ENCODE data around the gene UBR4.

UBR4 gene

DNA sequence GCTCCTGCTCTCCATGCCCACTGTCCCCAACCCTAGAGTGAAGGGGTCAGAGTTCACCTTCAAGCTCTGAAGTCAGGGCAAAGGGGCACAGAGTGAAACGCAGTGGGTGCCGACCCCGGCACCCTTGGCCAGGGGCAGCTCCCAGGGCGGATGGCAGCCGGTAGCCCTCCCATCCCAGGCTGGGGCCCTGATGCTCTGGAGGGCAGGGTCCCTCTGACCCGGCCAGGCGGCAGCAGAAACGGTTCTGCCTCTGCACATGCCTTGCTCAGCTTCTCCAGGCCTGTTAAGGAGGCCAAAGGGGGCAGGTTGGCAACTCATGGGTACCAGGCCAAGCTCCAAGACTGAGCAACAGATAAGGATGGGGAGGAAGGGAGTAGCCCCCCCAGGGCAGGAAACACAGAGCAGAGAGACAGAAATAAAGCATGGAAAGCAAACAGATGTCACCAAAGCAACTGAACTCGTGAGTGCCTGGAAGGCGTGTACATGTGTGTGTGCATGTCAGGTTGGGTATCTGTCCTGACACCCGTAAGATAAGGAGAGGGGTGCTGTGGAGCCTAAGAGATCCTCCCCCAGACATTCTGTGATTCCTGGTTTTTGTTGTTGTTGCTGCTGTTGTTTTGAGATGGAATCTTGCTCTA lies 141.3 kb downstream of the UBR4 start:
- no peak for DNase-seq

DNA sequence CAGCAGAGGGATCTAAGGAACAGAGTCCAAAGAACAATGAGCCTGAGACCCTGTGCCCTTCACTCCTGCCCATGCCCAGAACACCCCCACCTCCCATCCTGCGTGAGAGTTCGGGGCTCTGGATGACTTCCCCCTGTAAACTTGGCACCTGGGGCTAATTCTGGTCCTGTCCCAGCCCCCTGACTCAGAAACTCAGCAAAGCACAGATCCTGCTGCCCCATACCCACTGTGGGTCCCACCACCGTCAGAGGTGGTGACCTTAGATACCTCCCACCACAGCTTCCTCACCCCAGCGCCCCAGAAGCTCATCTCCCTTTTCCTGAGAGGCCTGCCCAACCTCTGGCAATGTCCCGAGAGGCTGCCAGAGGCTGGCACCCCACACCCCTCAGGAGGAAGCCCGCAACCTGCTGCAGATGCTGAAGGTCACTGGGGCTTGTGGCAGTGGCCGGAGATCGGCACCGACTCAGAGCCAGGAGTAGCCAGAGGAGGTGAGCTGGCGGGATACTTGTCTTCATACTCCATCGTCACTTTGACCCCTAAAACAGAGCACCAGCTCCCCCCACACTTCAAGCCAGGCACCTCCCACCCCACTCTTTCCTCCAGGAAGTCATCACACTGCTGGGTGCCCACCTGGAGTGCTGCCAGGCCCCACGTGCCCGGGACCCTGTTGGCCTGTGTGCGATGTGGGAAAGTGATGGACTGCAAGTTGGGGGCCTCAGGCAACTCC lies 142.0 kb downstream of the UBR4 start:
- no peak for DNase-seq

DNA sequence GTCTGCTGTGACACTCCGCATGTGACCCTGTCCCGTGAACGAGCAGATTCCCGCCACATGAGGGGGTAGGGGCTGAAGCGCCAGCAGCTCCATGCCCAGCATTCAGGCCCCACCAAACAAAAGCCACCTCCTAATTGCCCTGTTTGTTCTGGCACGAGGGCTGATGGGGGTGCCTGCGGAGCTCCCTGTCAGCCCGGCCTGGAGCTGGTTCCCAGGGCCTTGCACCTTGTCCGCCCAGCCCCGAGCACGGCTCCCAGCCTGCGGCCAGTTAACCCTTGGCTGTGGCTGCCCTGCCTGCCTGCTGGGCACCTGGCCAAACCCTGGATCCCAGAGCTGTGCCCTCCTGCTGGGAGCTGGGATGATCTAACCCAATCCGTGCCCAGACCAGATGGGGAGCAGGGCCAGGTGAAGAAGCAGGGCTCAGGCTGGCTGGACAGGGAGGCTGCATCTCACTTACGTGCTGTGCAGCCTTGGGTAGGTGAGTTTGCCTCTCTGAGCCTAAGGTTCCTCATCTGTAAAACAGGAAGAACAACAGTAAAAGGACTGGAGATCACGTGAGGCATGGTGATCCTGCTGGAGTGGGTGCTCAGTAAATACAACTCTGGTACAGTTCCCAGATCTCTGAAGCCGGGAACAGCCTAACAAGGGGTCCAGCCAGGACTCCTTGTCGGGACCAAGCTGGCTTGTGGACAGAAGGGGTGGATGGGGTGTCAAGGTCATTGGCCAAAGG lies 142.7 kb downstream of the UBR4 start:
- DNase-seq, result no peak

DNA sequence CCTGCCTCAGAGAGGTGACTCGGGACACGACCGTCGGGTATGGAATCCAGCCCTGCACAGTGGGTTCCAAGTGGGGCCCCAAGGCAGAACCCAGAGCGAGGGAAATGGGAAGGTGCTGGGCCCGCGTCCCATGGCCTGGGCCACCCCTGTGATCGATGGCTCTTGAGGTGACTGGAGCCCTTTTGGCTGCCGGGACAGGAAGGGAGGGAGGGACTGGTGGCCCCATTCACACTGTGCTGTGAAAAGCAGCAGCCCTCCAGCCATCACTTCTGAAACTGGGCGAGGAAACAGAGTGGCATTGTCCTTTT lies 143.2 kb downstream of the UBR4 start:
- no peak for DNase-seq

DNA sequence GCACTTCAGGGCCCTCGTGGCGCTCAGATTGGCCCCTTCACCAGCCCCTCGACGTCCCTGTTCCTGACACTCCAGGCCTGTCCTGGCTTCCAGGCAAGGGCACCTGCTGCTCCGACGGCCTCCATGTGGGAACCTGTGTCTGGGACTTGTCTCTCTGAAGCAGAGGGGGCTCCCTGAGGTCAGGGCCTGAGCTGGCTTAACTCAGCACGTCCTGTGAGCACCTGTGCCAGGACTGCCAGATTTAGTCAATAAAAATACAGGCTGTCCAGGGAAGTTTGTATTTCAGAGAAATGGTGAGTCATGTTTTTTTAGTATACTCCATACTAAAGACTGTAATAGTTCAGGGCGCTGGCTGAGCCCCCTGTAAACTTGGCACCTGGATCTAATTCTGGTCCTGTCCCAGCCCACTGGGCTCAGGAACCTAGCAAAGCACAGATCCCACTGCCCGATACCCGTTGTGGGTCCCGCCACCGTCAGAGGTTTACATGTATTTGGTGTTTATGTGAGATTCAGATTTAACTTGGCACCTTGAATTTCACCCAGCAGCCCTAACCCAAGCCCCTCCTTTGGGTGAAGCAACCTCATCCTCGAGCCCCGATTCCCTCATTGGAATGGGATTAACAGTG lies 143.7 kb downstream of the UBR4 start:
- DNase-seq, result no peak

DNA sequence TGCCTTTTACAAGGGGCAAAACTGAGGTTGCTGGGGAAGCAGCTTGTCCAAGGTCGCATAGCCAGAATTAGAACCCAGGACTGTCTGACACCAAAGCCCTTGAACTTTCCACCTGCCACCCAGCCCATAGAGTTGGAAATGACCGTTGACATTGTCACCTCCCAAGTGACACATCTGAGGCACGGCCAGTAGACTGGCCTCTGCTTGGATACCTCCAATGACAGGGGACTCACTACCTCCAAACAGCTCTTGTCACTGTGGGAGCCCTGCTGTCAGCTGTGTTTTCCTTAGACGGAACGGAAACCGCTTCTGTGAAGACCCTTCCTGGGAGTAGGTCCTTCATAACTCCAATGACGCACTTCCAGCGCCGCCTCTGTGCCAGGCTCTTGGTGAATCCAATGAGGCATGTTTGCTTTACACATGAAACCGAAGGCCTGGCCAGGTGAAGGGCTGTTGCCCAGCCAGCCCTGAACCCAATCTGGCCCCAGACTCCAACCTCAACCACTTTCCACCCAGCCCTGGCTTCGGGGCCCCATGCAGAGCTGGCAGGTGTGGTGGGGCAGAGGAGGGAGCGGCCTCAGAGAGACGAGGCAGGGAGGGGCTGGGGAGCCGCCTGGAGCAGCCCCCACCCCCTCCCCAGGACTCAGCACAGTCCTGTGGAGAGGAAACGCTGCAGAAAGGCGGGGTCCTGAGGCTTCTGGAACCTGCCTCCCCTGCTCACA lies 144.4 kb downstream of the UBR4 start:
- DNase-seq, result no peak

DNA sequence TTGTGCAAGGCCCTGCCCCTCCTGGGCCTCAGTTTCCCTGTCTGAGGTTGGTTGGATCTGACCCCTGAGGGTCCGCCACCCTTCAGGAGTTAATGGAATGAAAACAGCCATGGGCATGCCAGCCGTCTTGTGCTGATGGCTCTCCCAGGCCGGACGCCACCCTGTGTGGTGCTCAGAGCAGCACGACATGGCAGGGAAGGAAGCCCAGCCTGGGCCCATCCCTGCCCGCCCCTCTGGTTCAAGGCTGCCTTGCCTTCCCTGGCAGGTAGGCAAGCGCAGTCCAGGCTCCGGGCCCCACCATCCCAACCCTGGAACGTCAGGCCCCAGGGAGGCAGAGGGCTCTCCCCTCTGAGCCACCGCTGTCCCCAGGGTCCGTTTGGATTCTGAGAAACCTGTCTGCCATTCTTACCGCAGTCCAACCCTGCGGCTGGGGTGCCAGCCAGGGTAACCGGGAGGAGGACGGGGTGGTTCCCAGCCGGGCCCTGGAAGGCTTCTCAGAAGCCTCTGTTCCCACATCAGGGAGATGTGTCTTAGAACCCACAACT lies 145.1 kb downstream of the UBR4 start:
- DNase-seq, result no peak

DNA sequence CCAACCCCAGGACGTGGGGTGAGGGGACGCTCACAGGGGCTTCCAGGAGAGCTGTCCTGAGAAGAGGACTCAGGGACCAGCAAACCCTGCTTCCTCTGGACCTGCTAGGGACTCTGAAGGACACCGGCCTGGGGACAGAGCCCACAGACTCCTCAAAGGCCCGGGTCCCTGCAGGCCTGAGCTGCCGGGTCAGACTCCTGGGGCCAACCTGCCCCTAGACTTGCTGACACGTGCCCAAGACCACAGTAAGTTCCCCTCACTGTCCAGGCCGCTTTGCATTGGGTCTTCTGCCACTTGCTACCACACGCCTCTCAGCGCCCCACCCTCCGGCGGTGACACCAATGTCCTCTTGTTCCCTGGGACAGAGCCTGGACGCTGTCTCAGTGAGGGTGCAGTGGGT lies 146.9 kb downstream of the UBR4 start:
- DNase-seq, result no peak

DNA sequence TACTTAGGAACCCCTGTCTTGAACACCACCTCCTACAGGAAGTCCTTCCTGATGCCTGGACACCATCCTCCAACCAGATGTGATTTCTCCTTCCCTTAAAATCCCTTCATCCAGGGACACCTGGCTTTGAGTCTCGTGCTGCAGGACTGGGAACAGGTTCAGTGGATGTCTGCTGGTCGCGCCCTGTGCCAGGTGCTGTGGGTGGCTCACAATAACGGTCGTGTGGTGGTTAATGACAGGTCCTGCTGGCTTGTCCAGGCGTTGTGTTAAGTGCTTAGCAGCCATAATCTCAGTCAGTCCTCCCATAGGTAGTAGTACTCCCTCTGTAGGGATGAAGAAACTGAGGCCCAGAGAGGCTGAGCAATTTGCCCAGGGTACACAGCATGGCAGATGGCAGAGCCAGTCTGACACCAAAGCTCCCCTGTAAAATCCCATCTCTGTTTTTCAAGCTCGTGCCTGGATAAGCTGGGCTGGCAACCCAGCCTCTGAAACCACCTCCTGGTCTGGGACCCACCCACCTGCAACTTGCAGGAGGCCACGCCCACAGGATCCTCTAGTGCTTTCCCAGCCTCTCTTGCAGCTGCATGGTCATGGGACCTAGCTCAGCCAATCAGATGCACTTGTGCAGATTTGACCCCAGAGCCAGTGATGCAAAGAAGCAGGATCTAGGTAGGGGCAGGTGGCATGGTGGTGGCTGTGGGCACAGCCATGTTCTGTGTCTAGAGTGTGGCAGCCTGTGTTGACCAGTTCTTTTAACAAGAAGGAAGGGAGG lies 147.6 kb downstream of the UBR4 start:
- no peak for DNase-seq

DNA sequence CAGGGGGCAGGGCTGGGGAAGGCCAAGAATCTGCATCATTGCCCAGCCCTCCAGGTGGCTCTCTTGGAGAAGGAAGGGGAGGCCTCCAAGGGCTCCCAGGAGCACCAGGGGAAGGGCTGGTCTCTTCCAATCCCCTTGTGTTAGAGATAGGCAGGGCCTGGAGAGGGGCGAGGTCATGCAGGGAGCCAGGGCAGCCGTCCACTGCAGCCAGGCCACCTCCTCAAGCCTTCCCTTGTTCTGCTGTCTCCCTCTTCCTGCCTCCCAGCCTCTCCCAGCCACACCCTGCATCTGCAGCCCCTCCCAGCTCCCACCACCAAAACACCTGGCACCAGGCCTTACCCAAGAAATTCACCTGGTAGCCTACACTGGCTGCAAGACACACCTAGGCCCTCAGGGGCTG lies 148.3 kb downstream of the UBR4 start:
- DNase-seq, result no peak

DNA sequence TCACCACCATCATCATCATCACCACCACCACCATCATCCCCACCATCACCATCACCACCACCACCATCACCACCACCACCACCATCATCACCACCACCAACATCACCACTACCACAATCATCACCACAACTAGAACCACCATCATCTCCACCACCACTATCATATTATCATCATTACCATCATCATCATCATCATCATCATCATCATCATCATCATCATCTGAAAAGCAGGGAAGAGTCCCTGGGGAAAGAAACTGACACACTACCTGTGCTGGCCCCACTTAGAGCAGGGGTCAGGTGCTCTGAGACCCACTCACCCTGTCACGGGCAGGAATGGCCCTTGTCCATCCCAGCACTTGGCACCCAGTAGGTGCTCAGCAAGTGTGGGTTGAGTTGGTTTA lies 148.7 kb downstream of the UBR4 start:
- DNase-seq, result no peak

DNA sequence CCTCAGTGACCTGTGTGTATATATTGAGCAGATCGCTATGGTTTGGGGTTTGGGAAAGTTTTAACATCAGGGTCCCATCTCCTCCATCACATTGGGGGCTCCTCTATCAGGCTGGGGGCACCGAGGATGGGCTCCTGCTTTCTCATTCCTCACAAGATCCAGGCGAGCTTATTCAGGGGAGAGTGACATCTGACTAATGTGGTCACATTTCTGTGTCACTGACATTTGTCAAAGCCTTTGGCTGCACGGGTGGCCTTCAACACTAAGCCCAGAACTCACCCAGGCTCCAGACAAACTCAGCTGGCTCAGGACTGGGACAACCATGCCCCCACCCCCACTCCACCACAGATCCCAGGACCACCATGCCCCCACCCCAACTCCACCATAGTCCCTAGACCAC lies 150.3 kb downstream of the UBR4 start:
- DNase-seq, result no peak

DNA sequence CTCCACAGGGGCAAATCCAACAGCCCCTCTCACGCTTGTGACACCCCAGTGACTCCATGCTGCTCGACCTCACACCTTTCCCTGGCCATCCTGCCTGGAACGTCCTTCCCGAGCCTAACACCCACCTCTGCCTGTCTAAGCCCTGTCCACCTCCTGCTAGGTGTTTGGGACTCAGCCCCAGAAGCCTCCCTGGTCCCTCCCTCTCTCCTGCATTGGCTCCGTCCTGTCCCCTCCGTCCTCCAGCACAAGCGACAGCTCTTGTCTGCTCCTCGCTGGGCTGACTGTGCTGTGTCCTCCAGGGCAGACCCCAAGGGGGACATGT lies 151.6 kb downstream of the UBR4 start:
- DNase-seq, result no peak

DNA sequence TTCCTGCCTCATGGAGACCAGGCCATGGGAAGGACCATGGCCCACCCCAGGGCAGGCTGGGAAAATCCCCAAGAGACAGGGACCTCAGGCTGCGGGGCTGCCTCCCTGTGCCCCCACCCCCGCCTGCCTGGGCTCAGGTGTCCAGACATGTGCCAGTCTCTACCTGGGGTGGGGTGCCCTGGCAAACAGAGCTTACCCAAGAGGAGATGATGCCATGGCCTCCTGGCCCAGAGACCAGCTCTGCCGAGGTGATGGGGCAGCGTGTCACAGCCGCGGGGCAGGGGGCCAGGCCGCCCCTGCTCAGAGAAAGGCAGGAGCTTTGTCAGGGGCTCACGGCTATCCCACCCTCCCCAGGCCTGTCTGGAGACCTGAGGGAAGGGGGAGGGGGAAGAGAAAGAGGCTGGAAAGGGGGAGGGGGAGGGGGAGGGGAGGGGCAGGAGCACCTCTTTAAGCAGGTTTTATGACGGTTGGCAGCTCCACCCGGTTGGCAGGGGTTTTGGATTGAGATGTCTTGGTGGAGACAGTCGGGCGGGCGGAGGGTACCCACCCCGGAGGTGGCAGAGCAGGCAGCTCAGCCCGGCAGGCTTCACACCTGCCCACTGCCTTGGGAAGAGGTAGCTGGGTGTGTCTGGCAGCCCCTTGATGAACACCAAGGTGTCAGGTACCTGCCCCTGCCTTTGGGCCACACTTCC lies 152.1 kb downstream of the UBR4 start:
- DNase-seq, result no peak

DNA sequence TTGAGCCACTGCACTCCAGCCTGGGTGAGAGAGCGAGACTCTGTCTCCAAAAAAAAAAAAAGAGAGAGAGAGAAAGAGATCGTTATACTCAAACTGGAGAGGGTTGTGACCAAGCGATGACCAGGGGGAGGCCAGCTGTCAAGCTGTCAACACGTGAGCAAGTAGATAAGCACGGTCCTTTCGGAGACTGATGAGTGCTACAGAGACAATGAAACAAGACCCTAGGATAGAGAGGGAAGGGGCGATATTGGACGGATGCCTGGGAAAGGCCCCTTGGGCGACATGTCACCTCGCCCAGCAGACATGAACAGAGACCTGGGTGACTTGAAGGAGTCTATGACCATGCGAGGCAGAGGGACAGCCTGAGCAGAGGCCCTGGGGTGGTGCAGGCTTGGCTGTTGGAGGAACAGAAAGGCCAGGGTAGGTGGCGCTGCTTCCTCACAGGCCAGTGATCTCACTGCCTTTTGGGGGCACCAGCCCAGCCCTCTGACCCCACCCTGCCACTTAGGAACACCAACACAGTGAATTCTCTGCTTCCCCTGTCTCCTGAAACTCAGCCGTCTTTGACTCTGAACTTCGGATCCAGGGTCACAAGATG lies 152.8 kb downstream of the UBR4 start:
- DNase-seq, result no peak

DNA sequence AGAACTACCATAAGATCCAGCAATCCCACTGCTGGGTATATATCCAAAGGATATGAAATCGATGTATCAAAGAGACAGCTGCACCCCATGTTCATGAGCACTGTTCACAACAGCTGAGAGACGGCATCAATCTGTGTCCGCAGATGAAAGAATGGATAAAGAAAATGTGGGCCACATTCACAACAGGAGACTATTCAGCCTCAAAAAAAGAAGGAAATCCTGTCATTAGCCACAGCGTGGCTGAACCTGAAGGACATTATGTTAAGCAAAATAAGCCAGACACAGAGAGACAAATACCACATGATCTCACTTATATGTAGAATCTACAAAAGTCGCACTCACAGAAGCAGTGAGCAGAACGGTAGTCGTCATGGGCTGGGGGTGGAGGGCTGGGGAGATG lies 154.4 kb downstream of the UBR4 start:
- DNase-seq, result no peak

DNA sequence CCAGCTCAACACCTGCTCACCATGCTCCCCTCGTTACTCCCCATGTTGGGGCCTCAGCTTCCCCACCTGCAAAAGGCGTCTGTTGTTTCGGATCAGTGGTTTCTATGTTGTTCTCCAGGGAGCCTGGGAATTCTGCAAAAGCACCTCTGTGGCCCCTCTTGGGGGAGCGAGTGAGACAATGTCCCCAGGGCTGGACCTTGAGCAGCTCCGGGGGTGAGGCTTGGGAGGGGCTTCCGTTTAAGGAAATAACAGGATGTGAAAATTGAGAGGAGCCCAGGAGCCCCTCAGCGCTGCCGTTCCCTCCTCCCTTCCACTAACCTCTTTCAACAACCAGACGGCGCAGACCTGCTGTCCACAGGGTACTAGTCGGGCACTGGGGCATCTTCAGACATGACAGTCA lies 155.1 kb downstream of the UBR4 start:
- DNase-seq, result no peak

DNA sequence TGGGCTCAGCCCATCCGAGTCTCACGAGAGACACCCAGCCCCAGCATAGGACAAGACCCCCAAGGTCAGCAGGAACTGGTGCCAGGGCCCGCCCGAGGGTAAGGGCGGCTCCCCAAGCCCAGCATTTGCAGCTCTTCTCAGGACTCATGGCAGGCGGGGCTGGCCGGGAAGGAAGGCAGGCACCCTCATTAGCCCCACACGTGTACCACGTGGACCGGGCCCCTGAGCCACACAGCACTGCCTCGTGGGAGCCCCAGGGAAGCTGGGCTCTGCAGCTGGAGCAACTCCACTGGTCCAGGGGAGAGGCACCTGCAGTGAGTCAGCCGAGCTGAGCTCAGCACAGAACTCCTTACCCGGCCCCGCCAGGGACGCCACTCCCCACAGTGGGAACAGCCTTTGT lies 155.8 kb downstream of the UBR4 start:
- no peak for DNase-seq

DNA sequence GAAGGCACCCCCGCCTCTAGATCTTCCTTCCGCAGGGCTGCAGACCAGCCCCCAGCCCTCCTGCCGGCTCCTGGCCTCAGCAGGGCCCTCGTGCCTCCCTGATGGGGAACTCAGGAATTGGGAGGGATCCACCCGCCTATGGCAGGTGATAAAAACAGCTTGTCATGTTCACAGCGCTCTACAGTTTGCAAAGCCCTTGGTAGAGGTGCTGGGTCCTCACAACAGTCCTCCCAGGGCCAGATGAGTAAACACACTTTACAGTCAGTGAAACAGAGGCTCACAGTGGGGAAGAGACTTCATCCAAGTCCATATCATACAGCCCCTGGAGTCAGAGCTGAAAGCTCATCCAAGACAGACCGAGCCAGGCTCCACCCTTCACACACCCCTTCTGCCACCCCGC lies 156.6 kb downstream of the UBR4 start:
- DNase-seq, result no peak

DNA sequence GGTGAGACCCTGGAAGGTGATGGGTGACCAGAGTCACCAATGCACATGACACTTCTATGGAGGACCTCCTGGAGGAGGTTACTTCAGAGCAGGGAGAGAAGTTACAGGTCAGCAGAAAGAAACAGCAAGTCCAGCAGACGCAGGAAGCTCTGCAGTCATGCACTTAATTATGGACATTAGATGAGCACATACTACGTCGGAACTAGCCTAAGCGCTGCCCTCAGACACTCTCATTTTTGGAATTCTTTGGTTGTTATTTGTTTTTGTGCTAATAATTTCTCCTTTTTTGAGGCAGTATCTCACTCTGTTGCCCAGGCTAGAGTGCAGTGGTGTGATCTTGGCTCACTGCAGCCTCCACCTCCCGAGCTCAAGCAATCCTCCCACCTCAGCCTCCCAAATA lies 160.3 kb downstream of the UBR4 start:
- no peak for DNase-seq

DNA sequence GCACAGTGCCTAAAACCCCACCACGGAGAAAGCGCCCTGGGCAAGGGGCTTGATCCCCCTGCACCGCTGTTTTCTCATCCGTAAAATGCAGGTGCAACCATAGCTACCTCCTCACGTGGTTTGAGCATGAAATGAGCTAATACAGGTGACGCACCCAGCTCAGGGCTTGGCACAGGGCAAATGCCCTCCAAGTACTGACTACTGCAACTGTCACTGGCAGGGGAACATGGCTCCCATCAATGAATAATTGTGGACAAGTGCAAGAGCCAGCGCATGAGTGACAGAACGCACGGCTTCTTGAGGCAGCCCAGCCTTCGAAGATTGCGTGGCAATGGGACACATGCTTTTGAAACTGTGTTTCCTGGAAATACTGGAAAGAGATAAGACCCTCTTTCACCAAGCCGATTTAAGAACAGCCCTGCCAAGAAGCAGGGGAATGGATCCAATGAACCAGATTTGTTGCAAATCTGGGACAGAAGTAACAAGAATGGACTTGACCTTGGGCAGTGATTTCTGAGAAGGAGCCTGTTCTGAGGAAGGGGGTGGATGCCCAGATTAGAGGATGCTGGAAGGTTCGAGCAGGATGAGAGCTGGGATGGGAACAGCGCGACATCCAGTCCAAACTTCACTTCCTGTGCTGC lies 160.8 kb downstream of the UBR4 start:
- no peak for DNase-seq

Measured in NCI-H1436 treated with DMSO at 0.1 percent for 48 hours (cell line).